T-helper 1 cell treated with Interleukin-12 subunit alpha and Interleukin-12 subunit beta and Interleukin-4 antibody, amounts not matched to agents 30 μg/mL and 1 μg/mL, for 36 hours (primary cell): ENCODE data around the gene PPP1CC.
"Not testable (repeated sequence)": the region's sequence is repeated elsewhere in the genome, so short reads cannot be mapped to it uniquely, and the experiment has no call there.

Experiments
- H3K27ac Mint-ChIP-seq: one replicate; pipeline ENCODE4 v1.8.0; 2021; ENCODE audit warnings: mild to moderate bottlenecking, mixed read lengths
- H3K27me3 Mint-ChIP-seq: one replicate; pipeline ENCODE4 v1.8.0; 2021; ENCODE audit warnings: low read depth, mixed read lengths
- H3K36me3 Mint-ChIP-seq: one replicate; pipeline ENCODE4 v1.8.0; 2021; ENCODE audit warnings: low read depth, mixed read lengths
- H3K4me1 Mint-ChIP-seq: one replicate; pipeline ENCODE4 v1.8.0; 2021; ENCODE audit warnings: low read depth, mixed read lengths
- H3K4me3 Mint-ChIP-seq: one replicate; pipeline ENCODE4 v1.8.0; 2021; ENCODE audit warnings: mild to moderate bottlenecking, moderate library complexity, mixed read lengths
- H3K9me3 Mint-ChIP-seq: one replicate; pipeline ENCODE4 v1.8.0; 2021; ENCODE audit warnings: mixed read lengths

The PPP1CC gene

GRCh38 chr12:110725267-110725666, 17.4 kb downstream of the PPP1CC start:
- Mint-ChIP-seq H3K27me3 (no peaks in the 10 kb centered on the region), H3K4me3 (no peak overlapping the region), H3K4me1 (peaks cover 28% of the 10 kb centered on the region), H3K9me3 (no peaks in the 10 kb centered on the region), H3K36me3 (peaks cover 55% of the 10 kb centered on the region), H3K27ac (no peak overlapping the region)

GRCh38 chr12:110722892-110723291, 19.8 kb downstream of the PPP1CC start:
- not testable (repeated sequence) for H3K9me3 Mint-ChIP-seq

GRCh38 chr12:110721570-110721969, 21.1 kb downstream of the PPP1CC start:
- H3K27ac Mint-ChIP-seq = no peak overlapping the region
- peaks cover 64% of the 10 kb centered on the region for H3K36me3 Mint-ChIP-seq
- H3K9me3 Mint-ChIP-seq = no peaks in the 10 kb centered on the region
- H3K27me3 Mint-ChIP-seq = no peaks in the 10 kb centered on the region
- H3K4me1 Mint-ChIP-seq = peaks cover 12% of the 10 kb centered on the region
- H3K4me3 Mint-ChIP-seq = no peak overlapping the region

More at GRCh38 chr12:110722892-110723291, 19.8 kb downstream of the PPP1CC start:
- Mint-ChIP-seq H3K36me3 (peaks cover 64% of the 10 kb centered on the region), H3K4me1 (peaks cover 22% of the 10 kb centered on the region)
- not testable (repeated sequence) for H3K27ac Mint-ChIP-seq, H3K4me3 Mint-ChIP-seq, H3K27me3 Mint-ChIP-seq

GRCh38 chr12:110720516-110720915, 22.2 kb downstream of the PPP1CC start:
- H3K4me3 Mint-ChIP-seq = no peak overlapping the region
- H3K4me1 Mint-ChIP-seq = peaks cover 7% of the 10 kb centered on the region
- H3K9me3 Mint-ChIP-seq = no peaks in the 10 kb centered on the region
- no peaks in the 10 kb centered on the region for H3K27me3 Mint-ChIP-seq
- peaks cover 58% of the 10 kb centered on the region for H3K36me3 Mint-ChIP-seq
- H3K27ac Mint-ChIP-seq = no peak overlapping the region

GRCh38 chr12:110718222-110718908, 24.3 kb downstream of the PPP1CC start:
- no peaks in the 10 kb centered on the region for H3K4me1 Mint-ChIP-seq
- H3K36me3 Mint-ChIP-seq = peaks cover 48% of the 10 kb centered on the region
- H3K27ac Mint-ChIP-seq = no peak overlapping the region
- no peak overlapping the region for H3K4me3 Mint-ChIP-seq
- H3K27me3 Mint-ChIP-seq = no peaks in the 10 kb centered on the region
- no peaks in the 10 kb centered on the region for H3K9me3 Mint-ChIP-seq

GRCh38 chr12:110717037-110717436, 25.7 kb downstream of the PPP1CC start:
- Mint-ChIP-seq H3K36me3 (peaks cover 42% of the 10 kb centered on the region), H3K4me3 (no peak overlapping the region), H3K9me3 (no peaks in the 10 kb centered on the region), H3K4me1 (no peaks in the 10 kb centered on the region), H3K27me3 (no peaks in the 10 kb centered on the region), H3K27ac (no peak overlapping the region)

GRCh38 chr12:110708917-110709316, 33.8 kb downstream of the PPP1CC start:
- Mint-ChIP-seq H3K9me3 (no peaks in the 10 kb centered on the region), H3K27ac (no peak overlapping the region), H3K4me3 (no peak overlapping the region), H3K4me1 (no peaks in the 10 kb centered on the region), H3K27me3 (no peaks in the 10 kb centered on the region), H3K36me3 (peaks cover 5% of the 10 kb centered on the region)

- Mint-ChIP-seq H3K4me1 (no peaks in the 10 kb centered on the region), H3K27me3 (no peaks in the 10 kb centered on the region), H3K27ac (no peak overlapping the region), H3K36me3 (peaks cover 5% of the 10 kb centered on the region), H3K4me3 (no peak overlapping the region), H3K9me3 (no peaks in the 10 kb centered on the region)
Observed at GRCh38 chr12:110705309-110705708, 37.4 kb downstream of the PPP1CC start.

GRCh38 chr12:110704750-110705149, 37.9 kb downstream of the PPP1CC start:
- Mint-ChIP-seq H3K9me3 (no peaks in the 10 kb centered on the region), H3K27me3 (no peaks in the 10 kb centered on the region), H3K4me1 (no peaks in the 10 kb centered on the region), H3K27ac (no peak overlapping the region), H3K4me3 (no peak overlapping the region), H3K36me3 (peaks cover 5% of the 10 kb centered on the region)

- no peaks in the 10 kb centered on the region for H3K4me1 Mint-ChIP-seq
- no peak overlapping the region for H3K27ac Mint-ChIP-seq
- no peaks in the 10 kb centered on the region for H3K9me3 Mint-ChIP-seq
- H3K36me3 Mint-ChIP-seq = peaks cover 5% of the 10 kb centered on the region
- H3K4me3 Mint-ChIP-seq = no peak overlapping the region
- H3K27me3 Mint-ChIP-seq = no peaks in the 10 kb centered on the region
Observed at GRCh38 chr12:110704231-110704630, 38.5 kb downstream of the PPP1CC start.

GRCh38 chr12:110702081-110702480, 40.6 kb downstream of the PPP1CC start:
- Mint-ChIP-seq H3K27ac (no peak overlapping the region), H3K9me3 (no peaks in the 10 kb centered on the region), H3K4me3 (no peak overlapping the region), H3K4me1 (peaks cover 6% of the 10 kb centered on the region), H3K36me3 (no peaks in the 10 kb centered on the region), H3K27me3 (no peaks in the 10 kb centered on the region)

GRCh38 chr12:110699591-110700445, 42.9 kb downstream of the PPP1CC start:
- Mint-ChIP-seq H3K36me3 (no peaks in the 10 kb centered on the region), H3K9me3 (no peaks in the 10 kb centered on the region), H3K27ac (peak overlapping the region; percentile 36), H3K27me3 (no peaks in the 10 kb centered on the region), H3K4me3 (no peak overlapping the region), H3K4me1 (peaks cover 10% of the 10 kb centered on the region)

GRCh38 chr12:110698171-110698902, 44.4 kb downstream of the PPP1CC start:
- Mint-ChIP-seq H3K4me3 (no peak overlapping the region), H3K27ac (peak overlapping the region; percentile 70), H3K4me1 (peaks cover 10% of the 10 kb centered on the region), H3K27me3 (no peaks in the 10 kb centered on the region), H3K36me3 (no peaks in the 10 kb centered on the region), H3K9me3 (no peaks in the 10 kb centered on the region)

- Mint-ChIP-seq H3K27ac (no peak overlapping the region), H3K27me3 (no peaks in the 10 kb centered on the region), H3K4me1 (peaks cover 10% of the 10 kb centered on the region), H3K4me3 (no peak overlapping the region), H3K9me3 (no peaks in the 10 kb centered on the region), H3K36me3 (no peaks in the 10 kb centered on the region)
Observed at GRCh38 chr12:110697236-110697635, 45.5 kb downstream of the PPP1CC start.
